MM.1S (cell line): ENCODE measurements around the gene INCA1.

Source experiments
- CTCF ChIP-seq: fragments of 300-600 bp; sonication (generic); IDR thresholded peaks from 2 replicates; pipeline ENCODE4 v1.5.1; 2016; ENCODE audit warnings: antibody characterized with exemption, low read length, mixed read lengths
- EZH2phosphoT487 ChIP-seq: fragments of 300-600 bp; sonication (generic); IDR thresholded peaks from 2 replicates; pipeline ENCODE4 v1.6.1; 2018; ENCODE audit warnings: antibody characterized with exemption, low read length

DNA sequence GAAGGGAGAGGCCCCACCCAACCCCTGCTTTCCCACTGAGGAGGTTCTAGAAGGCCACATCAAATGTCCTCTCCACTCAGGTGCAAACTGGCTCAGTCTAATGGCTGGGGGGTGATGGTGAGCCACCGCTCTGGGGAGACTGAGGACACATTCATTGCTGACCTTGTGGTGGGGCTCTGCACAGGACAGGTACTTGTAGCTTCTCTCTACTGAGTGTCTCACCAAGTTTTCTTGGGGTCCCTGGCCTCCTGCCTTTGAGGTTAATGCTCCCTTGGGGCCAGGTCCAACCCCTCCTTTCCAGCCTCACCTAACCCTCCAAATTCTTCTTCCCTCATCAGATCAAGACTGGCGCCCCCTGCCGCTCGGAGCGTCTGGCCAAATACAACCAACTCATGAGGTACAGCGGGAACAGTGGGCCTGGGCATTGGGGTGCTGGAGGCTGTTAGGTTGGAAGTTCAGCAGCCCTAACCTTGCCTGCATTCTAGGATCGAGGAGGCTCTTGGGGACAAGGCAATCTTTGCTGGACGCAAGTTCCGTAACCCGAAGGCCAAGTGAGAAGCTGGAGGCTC is 40.7 kb downstream of the INCA1 start:
- TF ChIP-seq CTCF (peak; percentile 53), EZH2phosphoT487 (no peak)
